GM21367 (cell line): ENCODE data around the gene RAPH1.

Experiments used
- ATAC-seq: cut with Tn5 transposase; IDR thresholded peaks from one replicate; pipeline ENCODE4 v1.9.1; 2021; ENCODE audit not compliant: unreplicated experiment

RAPH1 gene

GRCh38 chr2:203535078-203535783 lies at the start of gene RAPH1:
Gene RAPH1, minus strand, starts transcription at chr2:203535301. Its CDS starts 39,948 bp downstream, at chr2:203495353.
- peak; percentile 59 for ATAC-seq

GRCh38 chr2:203584784-203585183 lies 49.7 kb upstream of the RAPH1 start:
- ATAC-seq = no peak

GRCh38 chr2:203583701-203584100 lies 48.6 kb upstream of the RAPH1 start:
- ATAC-seq = no peak

GRCh38 chr2:203583084-203583695 lies 48.1 kb upstream of the RAPH1 start:
- no peak for ATAC-seq

- no peak for ATAC-seq
Observed at GRCh38 chr2:203582468-203582867, 47.4 kb upstream of the RAPH1 start.

- ATAC-seq = no peak
Observed at GRCh38 chr2:203580844-203581243, 45.7 kb upstream of the RAPH1 start.

- ATAC-seq = no peak
Observed at GRCh38 chr2:203579730-203580129, 44.6 kb upstream of the RAPH1 start.

GRCh38 chr2:203578759-203579643 lies 43.9 kb upstream of the RAPH1 start:
- peak; percentile 97 for ATAC-seq

- no peak for ATAC-seq
Observed at GRCh38 chr2:203574824-203575223, 39.7 kb upstream of the RAPH1 start.

- ATAC-seq = no peak
Observed at GRCh38 chr2:203572316-203572715, 37.2 kb upstream of the RAPH1 start.

GRCh38 chr2:203569677-203570316 lies 34.7 kb upstream of the RAPH1 start:
- no peak for ATAC-seq

- ATAC-seq = no peak
Observed at GRCh38 chr2:203567691-203568090, 32.6 kb upstream of the RAPH1 start.

- no peak for ATAC-seq
Observed at GRCh38 chr2:203566161-203566560, 31.1 kb upstream of the RAPH1 start.

GRCh38 chr2:203565076-203565475 lies 30.0 kb upstream of the RAPH1 start:
- ATAC-seq = no peak

GRCh38 chr2:203562268-203562667 lies 27.2 kb upstream of the RAPH1 start:
- no peak for ATAC-seq

GRCh38 chr2:203559641-203560040 lies 24.5 kb upstream of the RAPH1 start:
- no peak for ATAC-seq

GRCh38 chr2:203553784-203554183 lies 18.7 kb upstream of the RAPH1 start:
- no peak for ATAC-seq

GRCh38 chr2:203551778-203552177 lies 16.7 kb upstream of the RAPH1 start:
- no peak for ATAC-seq

- ATAC-seq = no peak
Observed at GRCh38 chr2:203550266-203550665, 15.2 kb upstream of the RAPH1 start.

GRCh38 chr2:203549406-203549805 lies 14.3 kb upstream of the RAPH1 start:
- ATAC-seq = no peak

- ATAC-seq = no peak
Observed at GRCh38 chr2:203548887-203549286, 13.8 kb upstream of the RAPH1 start.
